Epithelial cell of prostate (primary cell): Measurements from ENCODE around the gene GPR157.

ENCODE experiments used
- DNase-seq: peaks from one replicate; pipeline ENCODE4 v3.0.0-alpha.2; 2011; ENCODE audit warnings: low read depth, low spot score
- H3K27ac ChIP-seq: fragments of 450-650 bp; 2 replicates; pipeline ENCODE4 v1.5.1; 2017; ENCODE audit warnings: mild to moderate bottlenecking

The GPR157 gene

GRCh38 chr1:9121496-9122409 lies 7.1 kb downstream of the GPR157 start:
- H3K27ac ChIP-seq: no peak overlapping the region
- DNase-seq: no peak

DNA sequence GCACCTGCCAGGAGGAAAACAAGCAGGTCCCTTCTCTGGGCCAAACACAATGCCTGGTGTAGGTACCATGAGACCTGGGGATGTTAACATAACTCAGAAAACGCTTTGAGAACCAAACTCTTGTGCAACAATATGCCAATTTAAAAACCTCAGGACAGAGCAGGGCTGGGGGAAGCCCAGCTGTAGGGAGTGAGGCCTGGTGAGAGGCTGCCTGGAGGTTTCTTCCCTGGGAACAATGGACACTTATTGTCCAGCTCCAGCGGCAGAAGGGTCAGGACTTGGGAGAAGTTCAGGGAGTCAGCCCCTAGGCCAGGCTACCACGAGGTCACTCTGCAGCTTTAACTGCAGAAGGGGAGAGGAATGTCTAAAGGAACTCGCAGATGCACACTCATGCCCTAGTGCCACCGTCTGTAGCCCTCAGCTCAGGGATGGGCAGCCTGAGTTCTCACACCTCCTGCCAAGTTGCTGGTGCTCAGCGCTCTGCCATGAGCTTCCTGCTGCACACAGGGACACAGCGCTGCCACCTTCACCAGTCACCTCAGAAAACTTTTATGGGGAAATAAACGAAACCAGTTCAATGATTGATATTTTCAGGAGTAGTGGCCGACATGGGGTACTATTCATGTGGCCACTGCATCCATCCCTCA lies 8.5 kb downstream of the GPR157 start:
- no peak for DNase-seq
- H3K27ac ChIP-seq: no peak overlapping the region

DNA sequence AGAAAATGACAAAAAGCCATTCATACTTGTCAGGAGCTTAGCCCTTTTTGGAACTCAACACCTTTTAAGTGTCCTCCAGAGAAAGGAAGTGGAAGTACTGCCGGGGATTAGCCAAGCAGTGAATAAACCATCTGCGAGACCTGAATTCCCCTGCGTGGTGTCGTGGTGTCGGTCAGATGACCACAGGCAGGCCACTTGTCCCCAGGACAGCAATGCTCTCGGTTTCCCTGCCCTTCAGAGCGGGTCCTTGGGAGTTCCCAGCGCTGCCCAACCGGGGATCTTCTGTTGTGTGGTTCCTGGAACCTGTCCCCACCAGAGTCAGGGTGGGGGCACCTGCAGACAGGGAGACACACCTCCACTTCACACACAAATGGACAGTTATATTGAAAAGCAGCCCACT lies 9.2 kb downstream of the GPR157 start:
- no peak overlapping the region for H3K27ac ChIP-seq
- DNase-seq: no peak

- H3K27ac ChIP-seq: no peak overlapping the region
- DNase-seq: no peak
Measured at GRCh38 chr1:9118186-9118585, 10.7 kb downstream of the GPR157 start.

DNA sequence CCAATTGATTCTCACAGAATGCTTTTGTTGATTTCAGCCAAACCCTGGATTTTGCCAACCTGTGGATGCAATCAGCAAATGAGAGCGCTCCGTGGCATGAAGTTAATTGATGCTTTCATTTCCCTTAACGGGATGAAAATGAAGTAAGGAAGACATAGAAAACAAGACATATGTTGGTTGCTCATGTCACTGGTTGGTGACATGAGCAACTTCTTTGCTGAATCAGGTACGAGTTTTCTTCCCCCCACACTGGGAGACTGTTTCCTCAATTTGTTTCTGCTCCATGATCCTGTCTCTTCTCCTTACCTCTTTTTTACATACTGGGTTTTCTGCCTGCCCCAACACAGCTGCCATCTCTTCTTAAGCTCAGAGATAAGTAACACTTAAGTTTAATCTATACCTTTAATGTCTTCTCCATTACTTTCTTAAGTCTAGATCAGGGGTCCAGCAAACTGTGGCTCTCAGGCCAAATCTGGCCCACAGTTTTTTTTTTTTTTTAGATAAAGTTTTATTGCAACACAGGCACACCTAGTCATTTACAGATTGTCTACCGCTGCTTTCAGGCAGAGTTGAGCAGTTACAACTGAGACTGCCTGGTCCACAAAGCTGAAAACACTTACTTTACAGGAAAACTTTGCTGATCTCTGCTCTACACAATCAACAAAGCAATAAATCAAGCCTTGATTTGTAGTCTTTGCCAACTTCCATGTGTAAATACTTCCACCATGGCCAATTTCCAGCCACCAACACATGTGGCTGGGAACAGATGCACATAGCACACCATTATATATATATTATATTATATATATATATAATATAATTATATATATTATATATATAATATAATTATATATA lies 13.3 kb downstream of the GPR157 start:
- DNase-seq: no peak

DNA sequence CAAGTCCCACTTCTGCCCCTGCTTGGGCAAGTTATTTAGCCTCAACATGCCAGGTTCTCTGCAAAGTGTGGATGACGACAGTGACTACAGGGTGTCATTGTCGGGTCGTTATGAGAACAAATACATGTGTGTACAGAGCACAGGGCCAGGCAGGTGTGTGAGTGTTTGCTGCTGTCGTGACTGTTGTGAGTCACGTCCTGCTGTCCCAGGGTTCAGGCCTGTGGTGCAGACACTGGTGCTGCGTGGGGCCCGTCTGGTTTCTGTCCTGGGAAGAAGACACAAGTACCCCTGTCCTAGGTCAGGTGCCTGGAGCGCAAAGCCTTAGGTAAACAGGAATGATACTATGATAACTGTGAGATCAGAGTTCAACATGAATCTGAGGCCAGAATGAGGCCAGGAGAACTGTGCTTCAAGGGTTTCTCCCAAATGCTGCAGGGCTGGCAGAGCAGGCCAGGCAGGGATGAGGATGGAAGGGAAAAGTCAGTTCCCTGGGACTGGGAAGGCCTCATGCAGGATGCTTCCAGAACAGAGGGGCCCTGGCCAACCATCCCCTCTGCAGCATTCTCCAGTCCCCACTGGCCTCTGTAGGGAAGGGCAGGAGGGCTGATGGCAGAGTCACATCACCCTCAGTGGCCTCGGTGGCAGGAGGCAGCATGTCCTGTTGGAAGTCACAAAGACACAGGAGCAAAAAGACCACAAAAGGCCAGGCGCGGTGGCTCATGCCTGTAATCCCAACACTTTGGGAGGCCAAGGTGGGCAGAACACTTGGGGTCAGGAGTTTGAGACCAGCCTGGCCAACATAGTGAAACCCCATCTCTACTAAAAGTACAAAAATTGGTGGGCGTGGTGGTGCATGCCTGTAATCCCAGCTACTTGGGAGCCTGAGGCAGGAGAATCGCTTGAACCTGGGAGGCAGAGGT lies 15.7 kb downstream of the GPR157 start:
- peak overlapping the region; percentile 83 for H3K27ac ChIP-seq
- DNase-seq: peak; percentile 95

More for the DNA sequence above, 13.3 kb downstream of the GPR157 start:
- peak overlapping the region; percentile 83 for H3K27ac ChIP-seq

GRCh38 chr1:9111957-9112356 lies 16.9 kb downstream of the GPR157 start:
- H3K27ac ChIP-seq: peak overlapping the region; percentile 83

GRCh38 chr1:9111357-9111691 lies 17.6 kb downstream of the GPR157 start:
- peak overlapping the region; percentile 83 for H3K27ac ChIP-seq
- DNase-seq: no peak

More at GRCh38 chr1:9111957-9112356, 16.9 kb downstream of the GPR157 start:
- DNase-seq: peak; percentile 92

GRCh38 chr1:9110669-9111356 lies 18.1 kb downstream of the GPR157 start:
- DNase-seq: peak; percentile 93
- peak overlapping the region; percentile 83 for H3K27ac ChIP-seq

DNA sequence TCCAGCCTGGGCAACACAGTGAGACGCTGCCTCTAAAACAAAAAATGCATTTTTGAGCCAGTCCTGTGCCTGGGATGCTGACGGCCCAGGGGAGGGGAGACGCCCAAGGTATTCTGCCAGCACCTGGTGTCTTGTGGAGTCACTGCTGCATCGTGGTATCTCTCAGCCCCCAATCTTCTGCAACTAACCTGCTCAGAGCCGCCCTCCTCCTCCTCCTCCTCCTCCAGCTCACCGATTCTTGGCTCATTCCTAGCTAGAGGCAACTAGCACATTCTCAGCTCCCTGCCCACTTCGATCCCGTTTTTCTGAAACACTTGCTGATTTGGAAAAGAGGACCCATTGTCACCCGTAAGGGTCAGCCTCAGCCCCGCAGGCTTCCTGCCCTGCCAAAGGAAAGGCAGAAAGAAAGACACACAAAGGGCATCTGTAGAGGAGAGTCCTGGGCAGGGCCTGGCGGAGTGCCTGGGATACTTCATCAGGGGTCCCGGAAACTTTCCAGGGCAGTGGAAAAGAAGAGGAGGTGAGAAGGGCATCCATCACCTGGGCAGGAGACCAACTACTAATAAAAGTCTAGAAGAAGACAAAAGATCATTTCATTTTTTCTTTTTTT lies 20.7 kb downstream of the GPR157 start:
- H3K27ac ChIP-seq: no peak overlapping the region
- DNase-seq: no peak

DNA sequence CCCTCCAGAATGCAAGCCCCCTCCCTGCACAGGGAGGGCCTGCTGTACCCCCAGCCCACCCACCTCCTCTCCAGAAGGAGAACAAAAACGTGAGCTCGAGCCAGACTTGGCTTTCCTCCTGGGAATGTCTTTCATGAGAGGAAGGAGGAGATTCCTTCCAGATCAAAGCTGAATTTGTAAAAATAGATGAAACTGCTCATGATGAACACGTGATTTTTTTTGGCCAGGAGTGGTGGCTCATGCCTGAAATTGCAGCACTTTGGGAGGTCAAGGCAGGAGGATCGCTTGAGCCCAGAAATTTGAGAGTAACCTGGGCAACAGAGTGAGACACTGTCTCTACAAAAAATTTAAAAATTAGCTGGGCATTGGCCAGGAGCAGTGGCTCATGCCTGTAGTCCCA lies 21.8 kb downstream of the GPR157 start:
- no peak for DNase-seq
- H3K27ac ChIP-seq: no peak overlapping the region

GRCh38 chr1:9106286-9106685 lies 22.6 kb downstream of the GPR157 start:
- no peak for DNase-seq
- no peak overlapping the region for H3K27ac ChIP-seq

DNA sequence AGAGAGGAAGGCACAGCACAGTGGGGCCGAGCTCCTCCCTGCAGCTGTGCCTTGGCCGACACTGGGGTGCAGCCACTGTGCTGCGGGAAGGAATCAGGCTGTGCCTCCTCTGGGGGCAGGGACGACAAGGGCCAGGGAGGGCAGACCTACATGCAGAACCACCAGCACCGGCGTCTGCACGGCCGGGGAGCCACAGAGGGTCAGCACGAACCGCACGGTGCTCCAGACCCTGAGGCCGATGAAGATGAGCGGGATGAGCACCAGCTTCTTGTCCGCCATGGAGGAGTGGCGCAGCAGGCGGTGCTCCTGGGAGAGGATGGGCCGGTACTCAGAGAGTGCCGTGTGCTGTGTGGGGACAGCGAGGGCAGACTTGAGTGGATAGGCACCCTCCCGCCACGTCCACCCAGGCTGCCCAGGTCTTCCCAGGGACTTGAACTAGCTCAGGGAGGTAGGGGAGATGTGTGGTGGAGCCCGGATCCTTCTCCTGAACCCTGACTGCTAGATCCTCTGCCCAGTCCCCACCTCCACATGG lies 23.5 kb downstream of the GPR157 start:
- no peak for DNase-seq
- H3K27ac ChIP-seq: no peak overlapping the region

DNA sequence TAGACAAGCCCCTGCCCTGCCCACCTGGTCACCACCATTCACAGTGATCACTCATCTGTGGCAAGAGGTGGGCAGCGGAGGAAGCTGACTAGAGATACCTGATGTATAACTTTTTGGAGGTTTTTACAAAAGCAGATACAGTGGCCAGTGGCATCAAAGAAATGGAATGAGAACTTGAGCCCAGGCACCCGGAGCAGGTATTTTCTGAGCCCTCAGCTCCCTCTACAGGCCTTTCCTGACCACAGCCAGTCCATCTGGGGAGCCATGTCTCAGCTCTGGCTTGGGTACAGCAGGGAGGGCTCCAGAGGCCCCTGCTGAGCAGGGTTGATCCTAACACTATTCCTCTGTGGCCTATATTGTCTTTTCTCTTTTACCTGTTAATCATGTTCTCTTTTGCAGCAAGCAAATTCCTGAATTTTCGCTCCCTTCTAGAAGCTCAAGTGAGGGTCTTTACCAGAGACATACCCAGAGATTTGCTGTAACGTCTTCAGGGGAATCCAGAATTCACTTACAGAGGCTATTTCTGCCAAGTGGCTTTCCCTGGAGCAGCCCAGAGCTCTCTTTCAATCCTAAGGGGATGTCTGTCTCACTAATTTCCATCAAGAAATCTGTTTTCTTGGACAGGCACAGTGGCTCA lies 27.3 kb downstream of the GPR157 start:
- no peak for DNase-seq
- no peak overlapping the region for H3K27ac ChIP-seq

GRCh38 chr1:9100471-9101043 lies 28.3 kb downstream of the GPR157 start:
- no peak for DNase-seq
- H3K27ac ChIP-seq: no peak overlapping the region

- no peak for DNase-seq
- no peak overlapping the region for H3K27ac ChIP-seq
Measured at GRCh38 chr1:9099555-9099954, 29.3 kb downstream of the GPR157 start.

DNA sequence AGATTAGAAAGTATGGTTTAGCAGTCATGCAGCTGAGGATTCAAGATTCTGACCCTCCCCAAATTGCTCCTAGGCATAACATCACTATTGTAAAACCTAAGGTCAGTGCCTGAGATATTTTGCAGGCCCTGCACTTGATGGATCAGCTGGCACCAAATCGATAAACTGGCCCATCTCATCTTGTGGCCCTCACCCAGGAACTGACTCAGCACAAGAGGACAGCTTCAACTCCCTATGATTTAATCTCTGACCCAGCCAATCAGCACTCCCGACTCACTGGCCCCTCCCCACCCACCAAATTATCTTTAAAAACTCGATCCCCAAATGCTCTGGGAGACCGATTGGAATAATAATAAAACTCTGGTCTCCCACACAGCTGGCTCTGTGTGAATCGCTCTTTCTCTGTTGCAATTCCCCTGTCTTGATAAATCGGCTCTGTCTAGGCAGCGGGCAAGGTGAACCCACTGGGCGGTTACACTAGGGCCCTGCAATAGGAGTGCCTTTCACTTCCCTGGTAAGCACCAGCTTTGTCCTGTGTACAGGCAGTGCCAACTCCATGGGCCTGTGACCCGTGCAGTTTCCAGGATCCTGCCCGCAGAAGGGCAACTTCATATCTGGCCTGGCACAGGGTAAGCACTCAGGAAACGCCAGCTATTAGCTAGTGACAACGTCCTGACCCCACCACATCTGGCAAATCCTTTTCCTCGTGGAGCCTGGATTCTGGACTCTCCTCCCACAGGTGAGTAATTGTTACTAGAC lies 30.8 kb downstream of the GPR157 start:
- DNase-seq: no peak
- no peak overlapping the region for H3K27ac ChIP-seq
